H9 (cell line): ENCODE measurements around the gene PREP. TPM values are rescaled to one million over a fixed set of nuclear protein-coding genes. Genes with fewer than 3 reads are reported as not detected.

Source experiments
- DNase-seq: peaks from one replicate; pipeline ENCODE4 v3.0.0-alpha.2; 2017
- H2AFZ ChIP-seq: one replicate; pipeline ENCODE4 v1.6.1; 2013; ENCODE audit warnings: mild to moderate bottlenecking, low read length, control low read depth, moderate library complexity
- H2AK5ac ChIP-seq: 2 replicates; pipeline ENCODE4 v1.6.1; 2013; ENCODE audit warnings: low read length, control low read depth, mixed read lengths; ENCODE audit not compliant: insufficient read length
- H2BK120ac ChIP-seq: one replicate; pipeline ENCODE4 v1.6.1; 2013; ENCODE audit warnings: low read depth, mild to moderate bottlenecking, low read length, control low read depth, inconsistent platforms; ENCODE audit not compliant: poor library complexity, severe bottlenecking
- H2BK12ac ChIP-seq: 2 replicates; pipeline ENCODE4 v1.6.1; 2013; ENCODE audit warnings: low read length, control low read depth, mixed read lengths, low read depth; ENCODE audit not compliant: insufficient read length
- H2BK15ac ChIP-seq: 2 replicates; pipeline ENCODE4 v1.6.1; 2013; ENCODE audit warnings: low read depth, low read length, control low read depth
- H2BK20ac ChIP-seq: one replicate; pipeline ENCODE4 v1.6.1; 2013; ENCODE audit warnings: low read depth, mild to moderate bottlenecking, low read length, control low read depth, inconsistent platforms; ENCODE audit not compliant: poor library complexity, severe bottlenecking
- H2BK5ac ChIP-seq: 2 replicates; pipeline ENCODE4 v1.6.1; 2013; ENCODE audit warnings: low read length, control low read depth, mixed read lengths; ENCODE audit not compliant: insufficient read length
- H3K14ac ChIP-seq: 2 replicates; pipeline ENCODE4 v1.6.1; 2013; ENCODE audit warnings: low read length, control low read depth; ENCODE audit not compliant: insufficient read depth
- H3K18ac ChIP-seq: 2 replicates; pipeline ENCODE4 v1.6.1; 2013; ENCODE audit warnings: low read depth, mild to moderate bottlenecking, mixed read lengths, low read length, control low read depth; ENCODE audit not compliant: insufficient read length
- H3K23ac ChIP-seq: 2 replicates; pipeline ENCODE4 v1.6.1; 2013; ENCODE audit warnings: low read length, control low read depth, mixed read lengths, low read depth; ENCODE audit not compliant: insufficient read length
- H3K23me2 ChIP-seq: 2 replicates; pipeline ENCODE4 v1.6.1; 2013; ENCODE audit warnings: low read depth, mild to moderate bottlenecking, mixed read lengths, low read length, control low read depth; ENCODE audit not compliant: insufficient read length, poor library complexity, severe bottlenecking
- H3K27ac ChIP-seq: 2 replicates; pipeline ENCODE4 v1.5.1; 2013; ENCODE audit warnings: low read length, control low read depth, mixed read lengths, low read depth; ENCODE audit not compliant: insufficient read length
- H3K27me3 ChIP-seq: 2 replicates; pipeline ENCODE4 v1.6.1; 2013; ENCODE audit warnings: low read length, control low read depth, inconsistent platforms; ENCODE audit not compliant: insufficient read depth
- H3K4ac ChIP-seq: 2 replicates; pipeline ENCODE4 v1.6.1; 2013; ENCODE audit warnings: low read depth, mild to moderate bottlenecking, control low read depth, inconsistent platforms, low read length, moderate library complexity
- H3K4me1 ChIP-seq: 2 replicates; pipeline ENCODE4 v1.6.1; 2013; ENCODE audit warnings: low read length, control low read depth, inconsistent platforms; ENCODE audit not compliant: insufficient read depth
- H3K4me2 ChIP-seq: 2 replicates; pipeline ENCODE4 v1.6.1; 2013; ENCODE audit warnings: low read length, control low read depth, mixed read lengths; ENCODE audit not compliant: insufficient read length, insufficient read depth
- H3K56ac ChIP-seq: 2 replicates; pipeline ENCODE4 v1.6.1; 2013; ENCODE audit warnings: low read depth, mild to moderate bottlenecking, mixed read lengths, low read length, control low read depth; ENCODE audit not compliant: insufficient read length
- H3K79me1 ChIP-seq: 2 replicates; pipeline ENCODE4 v1.6.1; 2013; ENCODE audit warnings: low read depth, mild to moderate bottlenecking, moderate library complexity, low read length, control low read depth, inconsistent platforms; ENCODE audit not compliant: insufficient read depth, poor library complexity, severe bottlenecking
- H3K79me2 ChIP-seq: 2 replicates; pipeline ENCODE4 v1.6.1; 2013; ENCODE audit warnings: low read length, control low read depth, inconsistent platforms; ENCODE audit not compliant: insufficient read depth
- H3K9ac ChIP-seq: 2 replicates; pipeline ENCODE4 v1.6.1; 2013; ENCODE audit warnings: low read length, control low read depth, mixed read lengths; ENCODE audit not compliant: insufficient read length; ENCODE audit errors: extremely low read depth
- H3K9me3 ChIP-seq: one replicate; pipeline ENCODE4 v1.6.1; 2013; ENCODE audit warnings: low read depth, low read length, inconsistent platforms; ENCODE audit not compliant: control insufficient read depth
- H3T11ph ChIP-seq: one replicate; pipeline ENCODE4 v1.6.1; 2013; ENCODE audit warnings: mild to moderate bottlenecking, low read length, control low read depth, inconsistent platforms
- H4K20me1 ChIP-seq: one replicate; pipeline ENCODE4 v1.6.1; 2013; ENCODE audit not compliant: control insufficient read depth, insufficient read length, insufficient read depth
- H4K5ac ChIP-seq: 2 replicates; pipeline ENCODE4 v1.6.1; 2013; ENCODE audit warnings: low read depth, mild to moderate bottlenecking, mixed read lengths, low read length, control low read depth; ENCODE audit not compliant: insufficient read length
- H4K8ac ChIP-seq: replicated peaks from 2 replicates; pipeline ENCODE4 v1.6.1; 2013; ENCODE audit warnings: low read length, control low read depth, mixed read lengths, low read depth; ENCODE audit not compliant: insufficient read length
- H4K91ac ChIP-seq: 2 replicates; pipeline ENCODE4 v1.6.1; 2013; ENCODE audit warnings: low read depth, mild to moderate bottlenecking, moderate library complexity, mixed read lengths, low read length, control low read depth; ENCODE audit not compliant: insufficient read length
- H3K27ac Mint-ChIP-seq, 3 experiments: 2 replicates in 2 of 3; 3 replicates in 1 of 3; pipeline ENCODE4 v1.8.0; 2020 to 2021; ENCODE audit warnings: mixed read lengths in 3 of 3, mild to moderate bottlenecking in 1 of 3, moderate library complexity in 1 of 3
- H3K27me3 Mint-ChIP-seq: 2 replicates; pipeline ENCODE4 v1.8.0; 2021; ENCODE audit warnings: low read depth, mild to moderate bottlenecking, moderate library complexity, mixed read lengths
- H3K36me3 Mint-ChIP-seq, 3 experiments: 2 replicates in 2 of 3; 3 replicates in 1 of 3; pipeline ENCODE4 v1.8.0; 2020 to 2021; ENCODE audit warnings: low read depth in 3 of 3, mixed read lengths in 3 of 3; ENCODE audit not compliant: insufficient read depth in 1 of 3
- H3K4me1 Mint-ChIP-seq, 2 experiments: 2 replicates each; pipeline ENCODE4 v1.8.0; 2020; ENCODE audit warnings: mixed read lengths in 2 of 2
- H3K4me3 Mint-ChIP-seq, 2 experiments: 2 replicates in 1 of 2; 3 replicates in 1 of 2; pipeline ENCODE4 v1.8.0; 2020 to 2021; ENCODE audit warnings: mild to moderate bottlenecking in 2 of 2, mixed read lengths in 2 of 2, moderate library complexity in 1 of 2
- H3K9me3 Mint-ChIP-seq, 2 experiments: 2 replicates in 1 of 2; 3 replicates in 1 of 2; pipeline ENCODE4 v1.8.0; 2020; ENCODE audit warnings: mild to moderate bottlenecking in 2 of 2, mixed read lengths in 2 of 2, moderate library complexity in 1 of 2
- WGBS: extraction: QIAGEN DNeasy Blood & Tissue Kit; methylation state at CpG from one replicate; pipeline ENCODE4 v1.1.7; 2013; ENCODE audit warnings: missing lambda C conversion rate, low lambda C conversion rate, mixed read lengths; ENCODE audit not compliant: insufficient read length; ENCODE audit errors: extremely low coverage; 5-methylcytosine and 5-hydroxymethylcytosine counted together
- total RNA-seq: library from RNA; stranded (reverse); gene quantifications from 2 replicates; pipeline ENCODE4 v1.2.1, GENCODE V29; 2021
- TF ChIP-seq, protein P1 (sequence below): fragments of 200-600 bp; sonication (generic); conservative IDR thresholded peaks from 3 replicates; pipeline ENCODE4 v1.8.0; 2021; ENCODE audit warnings: antibody characterized with exemption, mild to moderate bottlenecking

Gene PREP
- total RNA-seq, 1 experiment from 2014 or later = 54.0 TPM

DNA sequence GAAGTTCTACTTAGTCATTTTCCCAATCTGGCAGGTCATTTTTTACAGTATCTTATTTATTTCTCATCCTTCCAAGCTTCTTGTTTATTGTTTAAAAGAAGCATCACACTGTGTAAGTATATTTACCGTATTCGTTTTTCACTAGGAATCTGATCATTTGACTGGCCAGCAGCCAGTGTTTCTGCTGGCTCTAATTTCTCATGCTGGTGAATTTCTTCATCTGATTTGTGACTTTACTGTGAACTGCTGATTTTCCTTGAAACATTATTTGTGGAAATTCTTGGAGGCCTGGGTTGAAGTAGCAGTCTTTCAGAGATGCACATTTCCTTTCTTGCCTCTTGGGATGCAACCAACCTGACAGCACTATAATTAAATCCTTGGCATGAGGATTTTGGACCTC is 65.9 kb downstream of the PREP start:
- Histone ChIP-seq H3K23me2 (no peaks in the 10 kb centered on the region), H4K5ac (no peak overlapping the region), H3K18ac (no peak overlapping the region), H3K23ac (no peak overlapping the region), H4K8ac (no peak overlapping the region), H2BK20ac (no peak overlapping the region), H3K9ac (no peak overlapping the region), H2BK5ac (no peak overlapping the region), H3K4me1 (no peaks in the 10 kb centered on the region), H3K56ac (no peak overlapping the region), H3T11ph (no peak overlapping the region), H3K4me2 (no peak overlapping the region), H3K14ac (no peak overlapping the region), H2BK120ac (no peak overlapping the region), H2BK12ac (no peak overlapping the region), H2AK5ac (no peak overlapping the region), H3K4ac (no peak overlapping the region), H4K91ac (no peak overlapping the region), H4K20me1 (no peaks in the 10 kb centered on the region), H3K79me1 (no peaks in the 10 kb centered on the region), H3K9me3 (no peaks in the 10 kb centered on the region), H2AFZ (no peak overlapping the region), H3K79me2 (no peaks in the 10 kb centered on the region), H3K27me3 (no peaks in the 10 kb centered on the region), H2BK15ac (no peak overlapping the region), H3K27ac (no peak overlapping the region)
- no peak for DNase-seq
- TF ChIP-seq, protein P1, sequence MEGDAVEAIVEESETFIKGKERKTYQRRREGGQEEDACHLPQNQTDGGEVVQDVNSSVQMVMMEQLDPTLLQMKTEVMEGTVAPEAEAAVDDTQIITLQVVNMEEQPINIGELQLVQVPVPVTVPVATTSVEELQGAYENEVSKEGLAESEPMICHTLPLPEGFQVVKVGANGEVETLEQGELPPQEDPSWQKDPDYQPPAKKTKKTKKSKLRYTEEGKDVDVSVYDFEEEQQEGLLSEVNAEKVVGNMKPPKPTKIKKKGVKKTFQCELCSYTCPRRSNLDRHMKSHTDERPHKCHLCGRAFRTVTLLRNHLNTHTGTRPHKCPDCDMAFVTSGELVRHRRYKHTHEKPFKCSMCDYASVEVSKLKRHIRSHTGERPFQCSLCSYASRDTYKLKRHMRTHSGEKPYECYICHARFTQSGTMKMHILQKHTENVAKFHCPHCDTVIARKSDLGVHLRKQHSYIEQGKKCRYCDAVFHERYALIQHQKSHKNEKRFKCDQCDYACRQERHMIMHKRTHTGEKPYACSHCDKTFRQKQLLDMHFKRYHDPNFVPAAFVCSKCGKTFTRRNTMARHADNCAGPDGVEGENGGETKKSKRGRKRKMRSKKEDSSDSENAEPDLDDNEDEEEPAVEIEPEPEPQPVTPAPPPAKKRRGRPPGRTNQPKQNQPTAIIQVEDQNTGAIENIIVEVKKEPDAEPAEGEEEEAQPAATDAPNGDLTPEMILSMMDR = no peak
- no CpG with 5 or more reads among the region's 2 CpGs for WGBS
- Mint-ChIP-seq H3K4me3 (no peak overlapping the region), H3K36me3 (peaks cover 33 to 46% (median 42%) of the 10 kb centered on the region in 3 experiments), H3K27me3 (no peaks in the 10 kb centered on the region), H3K27ac (no peak overlapping the region), H3K9me3 (peaks cover 3 to 9% of the 10 kb centered on the region in 2 experiments; a peak in 3 of 5 replicates), H3K4me1 (no peaks in the 10 kb centered on the region)
